Activated CD8-positive, alpha-beta memory T cell treated with anti-CD3 and anti-CD28 coated beads, Interleukin-2, amount 50 U/mL, for 1 hour (primary cell): Measurements from ENCODE around the gene LARP6.
"Not testable (repeated sequence)": the region's sequence is repeated elsewhere in the genome, so short reads cannot be mapped to it uniquely, and the experiment has no call there.

Source experiments
- DNase-seq: peaks from one replicate; pipeline ENCODE4 v3.0.0-alpha.2; 2020; ENCODE audit errors: extremely low read depth

Gene LARP6

DNA sequence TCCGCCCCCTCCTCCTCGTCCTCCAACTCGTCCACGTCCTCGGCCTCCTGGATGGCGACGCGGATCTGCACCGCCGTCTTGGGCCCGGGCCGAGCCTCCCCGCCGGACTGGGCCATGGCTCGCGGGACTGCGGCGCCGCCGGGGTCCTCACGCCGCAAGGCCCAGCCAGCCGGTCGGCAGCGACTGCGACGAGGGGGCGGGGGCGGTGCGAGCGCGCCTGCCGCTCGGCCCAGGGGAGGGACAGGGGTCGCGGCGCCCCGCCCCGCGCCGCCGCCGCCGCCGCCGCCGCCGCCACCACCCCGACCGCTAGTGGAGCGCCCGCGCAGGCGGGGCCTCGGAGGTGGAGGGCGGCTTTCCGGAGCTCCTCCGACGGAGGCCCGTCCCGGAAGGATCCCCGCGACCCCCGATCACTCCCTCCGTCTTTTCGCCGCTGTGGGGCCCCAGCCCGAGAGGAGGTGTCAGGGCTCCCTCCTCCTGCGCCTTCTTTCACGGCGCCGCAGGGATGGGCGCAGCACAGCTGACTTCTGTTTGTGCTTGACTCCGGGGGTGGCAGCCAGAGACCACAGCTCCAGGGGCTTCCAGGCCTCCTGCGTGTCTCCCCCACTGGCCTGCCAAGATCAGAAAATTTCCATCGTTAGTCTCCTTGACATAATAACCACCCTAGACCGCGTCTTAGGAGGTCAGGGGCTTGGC, at the start of gene LARP6:
TSS of gene LARP6 (minus strand) at position 185 of the 693 bp plus-strand sequence. CDS start at position 116, 69 bp downstream.
- no peak for DNase-seq

DNA sequence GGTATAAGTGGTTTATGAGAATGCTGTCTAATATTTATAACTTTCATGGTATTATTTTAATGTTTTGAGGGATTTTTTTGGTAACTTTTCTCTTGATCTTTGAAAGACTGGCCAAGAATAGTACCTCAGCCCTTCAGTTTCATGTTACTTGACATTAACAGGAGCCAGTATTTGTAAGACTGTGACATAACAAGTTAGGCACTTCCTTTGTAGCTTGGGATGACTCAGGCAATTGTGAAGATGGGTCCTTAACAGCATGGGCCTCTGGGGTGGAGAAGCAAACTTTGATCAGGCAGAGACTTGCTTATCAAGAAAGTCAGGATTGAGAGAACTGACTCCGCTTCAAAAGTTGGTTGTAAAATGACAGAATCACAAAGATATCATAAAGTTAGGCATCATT, 48.1 kb upstream of the LARP6 start:
- DNase-seq = no peak

DNA sequence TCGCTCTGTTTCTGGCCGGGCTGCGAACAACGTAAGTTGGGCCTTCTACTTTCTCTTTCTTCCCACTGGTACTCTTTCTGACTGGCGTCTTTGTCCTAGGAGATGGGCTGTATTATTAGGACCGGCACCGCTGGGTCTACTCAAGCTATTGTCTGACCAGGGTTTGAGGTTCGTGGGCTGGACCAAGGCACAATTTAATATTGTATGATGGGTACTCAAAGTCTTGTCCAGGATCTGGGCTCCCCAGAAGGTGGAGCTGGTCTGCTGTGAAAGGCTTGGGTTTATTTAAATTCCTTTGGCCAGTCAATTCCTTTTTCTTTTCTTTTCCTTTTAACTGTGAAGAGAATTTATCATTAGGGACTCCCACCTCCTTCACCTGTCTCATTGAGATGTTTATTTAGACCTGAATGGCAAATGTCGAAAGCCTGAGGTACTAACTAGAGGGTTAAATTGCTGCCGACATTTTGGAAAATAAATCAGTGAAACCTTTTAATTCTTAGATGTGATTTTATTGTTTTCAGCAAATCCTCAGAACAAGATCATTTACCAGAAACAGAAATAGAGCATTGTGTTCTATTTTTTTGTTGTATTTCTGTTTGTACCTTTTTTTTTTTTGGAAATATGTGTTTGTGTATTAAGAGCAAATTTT, 39.1 kb upstream of the LARP6 start:
- no peak for DNase-seq

GRCh38 chr15:70892002-70892911, 38.3 kb upstream of the LARP6 start, which contains the start of the genes LRRC49 and THAP10:
Gene LRRC49, plus strand, starts transcription at chr15:70892826. Its CDS starts 69 bp downstream, at chr15:70892895.
Gene THAP10, minus strand, starts transcription at chr15:70892433. Its CDS starts 161 bp downstream, at chr15:70892272.
- no peak for DNase-seq

DNA sequence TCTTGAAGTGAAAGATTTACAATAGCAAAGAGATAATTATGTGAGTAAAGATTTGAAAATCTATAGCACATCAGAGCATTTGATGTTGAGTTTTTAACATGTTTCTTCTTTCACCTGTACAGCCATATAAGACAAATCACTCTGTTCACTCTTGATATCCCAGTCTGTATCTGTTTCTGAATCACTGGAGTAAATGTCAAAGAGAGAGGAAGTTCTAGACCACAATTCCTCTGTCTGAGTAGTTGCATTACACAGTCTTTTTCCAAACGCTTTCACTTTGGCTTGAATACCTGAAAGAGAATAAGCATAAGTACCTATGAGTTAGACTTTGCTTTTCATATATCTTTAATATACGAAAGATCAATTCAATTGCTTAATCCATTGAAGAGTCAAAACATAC, 28.4 kb upstream of the LARP6 start:
- DNase-seq = no peak

GRCh38 chr15:70880781-70881180, 26.8 kb upstream of the LARP6 start:
- DNase-seq = no peak

- no peak for DNase-seq
These were observed 25.4 kb upstream of the LARP6 start for GRCh38 chr15:70879401-70879800.

GRCh38 chr15:70876683-70877082, 22.7 kb upstream of the LARP6 start:
- DNase-seq = no peak

DNA sequence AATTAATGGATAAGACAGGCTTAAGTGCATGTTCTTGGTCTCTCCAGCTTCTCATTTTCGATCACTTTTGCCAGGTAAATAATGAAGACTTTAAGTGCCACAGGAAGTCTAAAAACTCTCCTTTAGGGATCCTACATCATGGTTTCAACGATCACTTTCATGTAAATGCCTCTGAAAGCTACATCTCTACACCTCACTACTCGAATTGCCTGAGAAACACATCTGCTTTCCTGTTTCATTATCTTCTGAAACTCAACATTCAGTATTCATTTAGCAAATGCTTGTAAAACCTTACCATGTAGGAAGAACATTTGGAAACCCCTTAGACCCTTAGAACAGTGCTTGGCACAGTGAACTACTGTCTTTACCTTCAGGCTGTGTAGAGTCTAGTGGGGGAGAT, 22.1 kb upstream of the LARP6 start:
- DNase-seq = no peak

- no peak for DNase-seq
These were observed 21.2 kb upstream of the LARP6 start for GRCh38 chr15:70875001-70875782.

- DNase-seq = no peak
These were observed 19.5 kb upstream of the LARP6 start for GRCh38 chr15:70873232-70874054.

- not testable (repeated sequence) for DNase-seq
These were observed 17.5 kb upstream of the LARP6 start for GRCh38 chr15:70871490-70871889.

GRCh38 chr15:70870051-70870450, 16.1 kb upstream of the LARP6 start:
- DNase-seq = no peak

- DNase-seq = no peak
These were observed 15.4 kb upstream of the LARP6 start for GRCh38 chr15:70869346-70869745.

DNA sequence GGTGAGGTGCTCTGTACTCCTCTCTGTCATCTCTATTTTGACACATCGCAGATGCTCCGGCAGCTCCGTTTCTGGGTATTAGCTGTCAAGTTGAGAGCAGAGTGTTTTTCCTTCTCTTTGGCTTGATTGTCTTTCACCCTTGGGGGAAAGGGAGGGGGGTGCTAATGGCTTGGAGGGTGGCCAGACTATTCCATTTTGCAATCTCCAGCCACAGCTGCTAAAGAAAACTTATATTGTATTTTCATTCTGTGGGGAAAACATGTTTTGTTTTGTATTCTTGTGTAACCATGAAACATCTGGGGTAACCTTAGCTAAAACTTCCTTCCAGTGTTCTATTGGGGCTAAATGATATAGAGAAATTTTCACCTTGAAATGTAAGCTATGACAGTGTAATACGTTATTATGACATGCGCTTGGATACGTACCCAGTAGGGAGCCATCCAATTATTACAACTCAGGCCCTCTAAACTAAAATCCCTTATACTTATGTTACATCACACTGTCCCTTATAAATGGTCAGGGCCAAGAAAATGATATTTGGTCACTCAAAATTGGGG, 14.0 kb upstream of the LARP6 start:
- no peak for DNase-seq

GRCh38 chr15:70866982-70867641, 13.2 kb upstream of the LARP6 start:
- no peak for DNase-seq

DNA sequence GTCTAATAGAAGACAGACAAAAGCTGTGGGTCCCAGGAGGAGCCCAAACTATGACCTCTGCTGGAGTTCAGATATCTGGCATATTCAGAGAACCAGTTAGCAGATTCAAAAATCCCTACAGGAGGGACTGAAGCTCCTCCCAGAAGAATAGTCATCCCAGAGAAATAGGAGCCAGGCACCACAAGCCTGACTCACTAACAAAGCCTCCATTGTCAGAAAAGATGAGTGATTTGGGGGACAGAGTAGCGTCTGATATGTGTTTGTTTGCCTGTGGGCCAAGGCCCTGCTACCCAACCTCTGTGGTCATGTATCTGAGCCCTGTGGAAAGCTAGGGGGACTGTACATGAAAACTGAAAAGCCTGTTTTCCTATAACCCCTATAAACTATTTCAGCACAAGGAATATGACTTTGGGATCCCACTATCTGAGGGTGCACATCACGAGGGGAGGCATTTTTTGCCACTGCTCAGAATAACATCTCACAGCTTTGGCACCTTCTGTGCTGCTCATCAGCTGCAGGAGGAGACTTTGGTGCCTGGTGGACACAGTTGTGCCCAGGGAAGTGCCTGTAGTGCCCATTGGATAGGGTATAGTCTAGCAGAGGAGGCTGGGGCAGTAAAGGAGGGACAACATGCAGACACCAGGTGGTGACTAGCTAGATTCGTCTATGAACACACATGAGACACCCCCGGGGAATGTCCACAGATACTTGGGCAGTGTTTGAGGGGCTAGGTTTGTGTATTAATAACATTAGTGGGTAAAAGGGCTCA, 9.7 kb upstream of the LARP6 start:
- DNase-seq = no peak

DNA sequence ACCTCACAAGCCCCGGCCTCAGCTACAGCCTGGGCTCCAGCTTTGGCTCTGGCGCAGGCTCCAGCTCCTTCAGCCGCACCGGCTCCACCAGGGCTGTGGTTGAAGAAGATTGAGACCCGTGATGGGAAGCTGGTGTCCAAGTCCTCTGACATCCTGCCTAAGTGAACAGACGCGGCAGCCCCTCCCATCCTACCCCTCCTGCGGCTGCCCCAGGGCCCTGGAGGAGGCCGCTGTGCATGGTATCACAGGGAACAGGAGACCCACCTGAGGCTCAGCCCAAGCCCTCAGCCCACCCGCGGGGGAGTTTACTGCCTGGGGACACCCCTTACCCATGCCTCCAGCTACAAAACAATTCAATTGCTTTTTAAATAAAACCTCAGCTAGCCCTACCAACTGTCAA, 6.0 kb upstream of the LARP6 start:
- no peak for DNase-seq

- DNase-seq = no peak
These were observed 5.5 kb upstream of the LARP6 start for GRCh38 chr15:70859322-70859908.
